ENCODE measurements around the gene TCF21.
A peak's percentile ranks its signal among the peaks of the same experiment; 100 is the strongest.

Gene TCF21

GRCh38 chr6:133889557-133890403 is 867 bp downstream of the TCF21 start:
- peak in 1 of 51 donors; percentile 2 for DNase-seq

DNA sequence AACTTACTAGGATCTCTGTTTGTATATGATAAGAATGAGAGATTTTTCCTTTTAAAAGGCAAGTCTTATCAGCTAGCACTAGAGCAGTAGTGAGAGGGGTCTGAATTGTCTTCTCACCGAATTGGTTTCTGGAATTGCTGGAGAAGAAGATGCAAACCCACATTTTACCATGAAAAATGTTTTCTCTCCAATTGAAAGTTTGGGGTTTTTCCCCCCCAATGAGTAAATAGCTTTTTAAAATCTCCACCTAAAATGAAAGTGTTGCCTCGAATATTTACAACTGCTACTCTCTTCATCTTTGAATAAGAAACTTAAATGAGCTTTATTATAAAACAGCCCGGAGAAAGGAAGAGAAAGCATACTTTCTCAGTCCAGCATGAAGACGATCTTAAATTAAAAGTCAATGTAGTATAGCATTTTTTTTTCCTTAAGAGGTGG is 1.8 kb downstream of the TCF21 start:
- DNase-seq = no peak

GRCh38 chr6:133891149-133891926 is 2.4 kb downstream of the TCF21 start:
- DNase-seq = peak in 2 of 51 donors; percentile 1 to 5

GRCh38 chr6:133891927-133892812 is 3.3 kb downstream of the TCF21 start:
- DNase-seq = no peak

- no peak for DNase-seq
Observed at GRCh38 chr6:133892813-133893691, 4.1 kb downstream of the TCF21 start.

GRCh38 chr6:133893946-133894345 is 5.0 kb downstream of the TCF21 start:
- no peak for DNase-seq

DNA sequence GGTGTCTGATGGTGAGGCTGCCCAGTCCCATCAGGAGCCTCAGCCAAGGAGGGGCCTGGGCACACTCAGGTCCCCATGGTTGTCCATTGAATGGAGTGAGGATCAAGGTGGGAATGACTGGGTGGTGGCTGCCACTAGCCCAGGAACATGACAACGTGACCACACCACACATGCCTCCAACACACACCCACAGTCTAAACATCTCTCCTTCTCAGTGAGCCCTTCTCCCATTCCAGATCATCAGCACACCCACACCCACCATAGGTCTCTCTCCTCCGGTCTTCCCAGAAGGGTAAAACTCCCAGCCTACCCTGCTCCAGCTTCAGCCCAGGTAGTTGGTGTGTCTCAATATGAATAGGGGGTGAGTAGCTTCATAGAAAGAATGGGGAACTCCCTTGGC is 5.5 kb downstream of the TCF21 start:
- DNase-seq = no peak

- no peak for DNase-seq
Observed at GRCh38 chr6:133894795-133895358, 6.0 kb downstream of the TCF21 start.

GRCh38 chr6:133895573-133896343 is 6.8 kb downstream of the TCF21 start:
- no peak for DNase-seq

DNA sequence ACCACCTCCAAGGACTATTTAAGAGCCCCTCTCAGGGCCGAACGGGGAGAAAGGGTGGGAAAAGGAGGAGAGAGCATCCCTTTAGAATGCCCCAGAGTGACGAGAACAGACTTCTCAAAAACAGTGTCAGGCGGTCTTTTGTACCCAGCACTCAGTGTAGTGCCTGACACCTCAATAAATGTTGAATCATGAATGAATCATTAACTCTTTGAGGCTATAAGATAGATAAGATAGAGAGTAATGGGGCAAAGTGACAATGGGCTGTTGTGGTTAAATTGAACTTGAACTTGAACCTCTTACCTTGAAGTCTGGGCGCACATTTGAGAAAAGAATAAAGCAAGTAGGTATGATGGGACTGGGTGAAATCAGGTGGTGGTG is 7.4 kb downstream of the TCF21 start:
- no peak for DNase-seq

DNA sequence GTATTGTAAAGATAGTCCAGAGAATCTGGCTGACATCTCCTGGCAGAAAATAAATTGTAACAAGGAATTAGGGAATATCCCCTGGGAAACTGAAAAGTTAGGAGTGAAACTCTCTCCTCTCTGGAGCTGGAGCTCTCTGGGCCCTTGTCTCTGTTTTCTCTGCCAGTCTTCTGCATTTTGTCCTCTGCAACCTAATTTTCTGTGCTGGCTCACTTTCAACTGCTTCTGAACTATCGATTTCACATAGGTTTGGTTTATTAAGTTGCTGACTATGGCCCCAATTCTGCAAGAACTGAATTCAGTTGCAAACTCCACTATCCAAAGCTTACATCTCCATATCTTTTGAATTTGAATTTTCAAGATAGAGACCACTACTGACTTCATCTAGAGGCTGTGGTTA is 9.3 kb downstream of the TCF21 start:
- no peak for DNase-seq

DNA sequence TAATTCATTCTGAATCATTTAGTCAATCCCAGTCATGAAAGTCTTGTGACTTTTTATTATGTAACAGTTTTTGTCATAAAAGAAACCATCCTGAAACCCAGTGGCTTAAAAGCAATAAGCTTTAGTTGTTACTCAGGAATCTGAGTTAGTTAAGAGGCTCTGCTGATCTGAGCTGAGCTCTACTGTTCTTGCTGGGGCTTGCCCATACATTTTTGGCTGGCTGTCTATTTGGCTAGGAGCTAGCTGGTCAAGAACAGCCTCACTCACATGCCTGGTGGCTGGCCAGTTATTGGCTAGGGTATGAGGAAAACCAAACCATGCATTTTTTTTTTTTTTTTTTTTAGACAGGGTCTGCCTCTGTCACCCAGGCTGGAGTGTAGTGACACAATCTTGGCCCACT is 10.6 kb downstream of the TCF21 start:
- DNase-seq = no peak

DNA sequence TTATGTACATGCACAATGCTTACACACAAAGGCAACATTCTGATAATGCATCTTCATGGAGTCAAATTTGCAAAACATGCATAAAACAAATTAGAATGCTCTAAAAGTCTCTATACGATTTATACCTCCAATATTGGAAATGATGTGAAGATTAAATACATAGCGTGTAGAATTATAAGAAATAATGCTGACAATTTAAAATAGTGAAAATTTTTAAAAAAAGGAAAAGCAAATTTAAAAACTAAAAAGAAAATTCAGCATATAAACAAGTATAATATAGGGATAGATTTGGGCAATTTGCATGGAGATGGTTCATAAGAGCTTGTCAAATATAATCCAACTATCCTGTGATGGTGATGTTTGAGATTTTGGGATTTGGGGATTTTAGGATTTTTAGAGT is 14.9 kb downstream of the TCF21 start:
- DNase-seq = no peak

DNA sequence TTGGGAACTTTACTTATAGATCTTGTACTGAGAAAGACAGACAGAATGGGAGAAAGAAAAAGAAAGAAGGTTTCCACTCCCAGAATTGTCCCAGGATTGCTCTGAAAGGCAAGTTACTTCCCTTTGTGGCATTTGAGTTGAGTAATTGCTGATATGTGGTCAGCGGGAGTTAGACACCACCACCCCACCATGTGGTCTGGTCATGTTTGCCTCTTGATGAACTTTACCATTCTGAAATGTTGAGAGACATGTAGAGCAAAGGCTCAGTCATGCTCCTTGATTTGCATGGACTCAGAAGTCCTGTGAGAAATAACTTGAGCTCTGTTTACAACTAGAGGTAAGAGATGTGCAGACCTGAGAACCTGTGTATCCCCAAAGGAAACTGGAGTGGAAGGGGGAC is 17.1 kb downstream of the TCF21 start:
- no peak for DNase-seq

- DNase-seq = peak; percentile 10 to 95 (median 67)
Observed at GRCh38 chr6:133916650-133917151, 27.8 kb downstream of the TCF21 start.

DNA sequence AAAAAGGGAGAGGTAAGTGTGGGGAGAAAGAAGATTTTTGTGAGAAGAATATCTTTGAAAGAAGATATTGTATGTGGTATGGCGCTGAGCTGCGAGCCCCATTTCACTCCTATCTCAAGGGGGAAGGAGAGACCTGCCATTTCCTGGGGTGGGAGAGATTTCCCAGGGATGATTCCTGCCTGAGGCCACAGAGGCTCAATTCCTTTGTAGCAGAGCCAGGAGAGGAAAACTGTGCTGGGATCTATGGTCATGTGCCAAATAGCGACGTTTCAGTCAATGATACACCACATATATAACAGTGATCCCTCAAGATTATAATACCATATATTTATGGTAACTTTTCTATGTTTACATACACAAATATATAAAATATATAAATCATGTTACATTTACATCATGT is 28.9 kb downstream of the TCF21 start:
- no peak for DNase-seq

GRCh38 chr6:133918208-133918930 is 29.5 kb downstream of the TCF21 start:
- no peak for DNase-seq

DNA sequence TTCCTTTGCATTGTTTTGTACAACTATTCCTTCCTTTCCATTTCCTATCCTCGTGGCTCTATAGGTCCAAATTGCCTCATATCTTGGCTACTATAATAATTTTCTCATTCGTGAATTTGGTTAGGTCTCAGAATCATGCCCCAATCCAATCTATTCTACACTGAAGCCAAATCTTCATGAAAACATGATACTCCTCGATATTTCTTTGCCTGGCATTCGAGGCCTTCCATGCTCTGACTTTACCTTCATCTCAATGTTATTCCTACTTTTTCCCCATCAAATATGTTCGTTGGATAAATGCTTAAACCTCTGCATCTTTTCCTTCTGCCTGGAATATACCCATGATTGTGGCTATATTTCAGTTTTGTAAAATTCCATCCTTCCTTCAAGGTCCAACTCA is 30.4 kb downstream of the TCF21 start:
- no peak for DNase-seq
